GM12864 (cell line): ENCODE measurements around the gene GEMIN8.

Experiments used
- DNase-seq: peaks from one replicate; pipeline ENCODE4 v3.0.0-alpha.2; 2011; ENCODE audit warnings: low read depth
- H3K4me3 ChIP-seq: 2 replicates; pipeline ENCODE4 v1.5.1; 2011; ENCODE audit warnings: mild to moderate bottlenecking, low read depth, low read length, control low read depth
- TF ChIP-seq, protein P1 (sequence below): IDR thresholded peaks from 2 replicates; pipeline ENCODE4 v1.5.1; 2011; ENCODE audit warnings: low read depth, mild to moderate bottlenecking, moderate library complexity, low read length, control low read depth, inconsistent platforms; ENCODE audit errors: missing control alignments

GEMIN8 gene

GRCh38 chrX:14022019-14022418 is 7.7 kb downstream of the GEMIN8 start:
- TF ChIP-seq, protein P1, sequence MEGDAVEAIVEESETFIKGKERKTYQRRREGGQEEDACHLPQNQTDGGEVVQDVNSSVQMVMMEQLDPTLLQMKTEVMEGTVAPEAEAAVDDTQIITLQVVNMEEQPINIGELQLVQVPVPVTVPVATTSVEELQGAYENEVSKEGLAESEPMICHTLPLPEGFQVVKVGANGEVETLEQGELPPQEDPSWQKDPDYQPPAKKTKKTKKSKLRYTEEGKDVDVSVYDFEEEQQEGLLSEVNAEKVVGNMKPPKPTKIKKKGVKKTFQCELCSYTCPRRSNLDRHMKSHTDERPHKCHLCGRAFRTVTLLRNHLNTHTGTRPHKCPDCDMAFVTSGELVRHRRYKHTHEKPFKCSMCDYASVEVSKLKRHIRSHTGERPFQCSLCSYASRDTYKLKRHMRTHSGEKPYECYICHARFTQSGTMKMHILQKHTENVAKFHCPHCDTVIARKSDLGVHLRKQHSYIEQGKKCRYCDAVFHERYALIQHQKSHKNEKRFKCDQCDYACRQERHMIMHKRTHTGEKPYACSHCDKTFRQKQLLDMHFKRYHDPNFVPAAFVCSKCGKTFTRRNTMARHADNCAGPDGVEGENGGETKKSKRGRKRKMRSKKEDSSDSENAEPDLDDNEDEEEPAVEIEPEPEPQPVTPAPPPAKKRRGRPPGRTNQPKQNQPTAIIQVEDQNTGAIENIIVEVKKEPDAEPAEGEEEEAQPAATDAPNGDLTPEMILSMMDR = no peak
- no peak for DNase-seq
- H3K4me3 ChIP-seq = no peak overlapping the region

DNA sequence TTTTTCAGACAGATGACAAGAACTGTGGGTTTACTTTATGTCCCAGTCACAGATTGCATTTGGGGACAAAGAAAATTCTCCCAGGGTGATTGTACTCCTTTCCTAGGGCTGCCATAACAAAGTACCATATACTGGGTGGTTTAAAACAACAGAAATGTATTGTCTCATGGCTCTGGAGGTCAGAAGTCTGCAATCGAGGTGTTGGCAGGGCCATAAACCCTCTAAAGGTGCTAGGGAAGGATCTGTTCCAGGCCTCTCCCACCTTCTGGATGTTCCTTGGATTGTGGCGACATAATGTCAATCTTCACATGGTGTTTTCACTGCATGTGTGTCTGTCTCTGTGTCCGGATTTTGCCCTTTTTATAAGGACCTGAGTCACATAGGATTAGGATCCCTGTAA is 12.3 kb downstream of the GEMIN8 start:
- no peak for DNase-seq
- TF ChIP-seq, protein P1 = no peak
- H3K4me3 ChIP-seq = no peak overlapping the region

DNA sequence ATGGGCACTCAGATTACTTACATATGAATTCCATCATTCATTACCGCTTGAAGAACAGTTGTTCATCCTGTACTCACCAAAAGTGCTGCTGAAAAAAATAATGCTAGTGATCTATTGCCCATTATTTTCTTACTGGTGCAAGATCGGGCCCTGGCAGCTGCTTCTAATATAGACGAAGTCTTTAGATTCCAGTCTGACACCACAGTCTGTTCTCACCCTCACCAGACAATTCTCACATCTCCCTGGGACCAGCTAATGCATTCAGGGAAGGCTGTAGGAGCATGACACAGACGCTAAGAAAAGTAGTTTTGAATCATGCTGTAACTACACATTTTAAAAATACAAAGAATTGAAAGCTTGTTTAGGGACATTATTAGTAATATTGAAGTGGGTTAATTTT is 13.8 kb downstream of the GEMIN8 start:
- no peak for DNase-seq
- no peak overlapping the region for H3K4me3 ChIP-seq
- TF ChIP-seq, protein P1 = no peak

DNA sequence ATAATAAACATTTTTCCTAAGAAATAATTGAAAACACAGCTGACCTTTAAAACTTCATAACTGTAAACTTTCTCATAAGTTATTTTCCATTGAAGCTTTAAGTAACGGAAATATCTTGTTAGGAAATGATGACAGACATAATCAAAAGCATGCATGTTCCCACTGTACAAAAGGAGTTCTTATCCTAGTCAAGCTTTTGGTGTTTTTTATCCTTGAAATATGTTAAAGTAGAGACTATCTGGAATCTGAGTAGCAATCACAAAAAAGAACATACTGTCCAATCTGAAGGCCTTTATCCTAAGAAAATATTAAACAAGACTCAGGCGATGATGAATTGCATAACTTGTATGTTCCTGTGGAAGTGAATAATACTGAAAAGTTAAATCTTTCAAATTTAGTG is 14.4 kb downstream of the GEMIN8 start:
- TF ChIP-seq, protein P1 = no peak
- no peak for DNase-seq
- no peak overlapping the region for H3K4me3 ChIP-seq

GRCh38 chrX:14014526-14014925 is 15.2 kb downstream of the GEMIN8 start:
- no peak overlapping the region for H3K4me3 ChIP-seq
- no peak for DNase-seq
- TF ChIP-seq, protein P1 = no peak

GRCh38 chrX:14013054-14013453 is 16.6 kb downstream of the GEMIN8 start:
- no peak for DNase-seq
- H3K4me3 ChIP-seq = no peak overlapping the region
- TF ChIP-seq, protein P1 = no peak

GRCh38 chrX:14010566-14010965 is 19.1 kb downstream of the GEMIN8 start:
- TF ChIP-seq, protein P1 = no peak
- no peak for DNase-seq
- H3K4me3 ChIP-seq = no peak overlapping the region
